GM18499 (cell line): ENCODE results near the gene GTF2A1L.
"Not testable (repeated sequence)": the region's sequence is repeated elsewhere in the genome, so short reads cannot be mapped to it uniquely, and the experiment has no call there.

Experiments
- ATAC-seq: cut with Tn5 transposase; IDR thresholded peaks from one replicate; pipeline ENCODE4 v1.9.1; 2021; ENCODE audit warnings: moderate number of reproducible peaks; ENCODE audit not compliant: insufficient read depth, unreplicated experiment

The GTF2A1L gene

GRCh38 chr2:48617618-48618017 lies at the start of gene GTF2A1L:
TSS of gene GTF2A1L (plus strand) at chr2:48617856. CDS start at chr2:48617875, 19 bp downstream.
- ATAC-seq, result no peak

DNA sequence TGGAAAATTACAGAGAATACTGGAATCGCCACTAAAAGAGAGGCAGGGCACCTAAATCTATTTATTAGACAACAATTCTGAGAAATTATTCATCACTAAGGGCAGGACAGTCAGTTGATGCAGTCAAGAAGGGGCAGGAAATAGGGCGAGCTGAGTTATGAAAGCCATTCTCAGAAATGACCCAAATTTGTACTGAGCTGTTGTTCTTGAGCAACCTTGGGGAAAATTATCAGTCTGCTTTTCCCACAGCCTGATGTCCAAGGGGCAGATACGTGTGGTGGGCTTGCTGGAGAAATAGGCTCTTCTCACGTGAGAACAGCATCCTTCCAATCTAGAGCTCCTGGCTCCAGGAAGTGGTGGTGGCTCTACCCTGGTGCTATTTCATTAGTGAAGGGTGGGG lies 49.1 kb upstream of the GTF2A1L start:
- no peak for ATAC-seq

GRCh38 chr2:48569433-48569832 lies 48.2 kb upstream of the GTF2A1L start:
- no peak for ATAC-seq

DNA sequence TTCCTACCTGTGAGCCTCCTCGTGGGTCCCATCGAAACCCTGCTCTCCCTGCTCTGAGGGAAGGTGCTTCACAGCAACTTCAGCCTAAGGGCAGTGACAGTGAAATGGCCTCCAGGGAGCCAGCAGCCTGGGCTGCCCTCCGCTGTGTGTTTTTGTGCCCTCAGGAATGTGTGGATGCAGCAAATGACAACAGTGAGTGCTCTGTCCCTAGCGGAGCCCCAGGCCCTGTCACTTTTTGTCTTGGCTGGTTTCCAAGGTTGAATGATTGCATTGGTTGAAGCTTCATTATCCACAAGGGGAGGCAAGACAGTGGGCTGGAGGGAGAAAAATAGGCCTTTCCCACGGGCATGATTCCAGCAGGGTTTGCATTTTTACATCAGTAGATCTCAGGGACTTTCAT lies 44.8 kb upstream of the GTF2A1L start:
- ATAC-seq, result no peak

- ATAC-seq, result no peak
These were observed 43.0 kb upstream of the GTF2A1L start for GRCh38 chr2:48574353-48575287.

- no peak for ATAC-seq
These were observed 39.3 kb upstream of the GTF2A1L start for GRCh38 chr2:48578313-48578712.

GRCh38 chr2:48583961-48584360 lies 33.7 kb upstream of the GTF2A1L start:
- no peak for ATAC-seq

DNA sequence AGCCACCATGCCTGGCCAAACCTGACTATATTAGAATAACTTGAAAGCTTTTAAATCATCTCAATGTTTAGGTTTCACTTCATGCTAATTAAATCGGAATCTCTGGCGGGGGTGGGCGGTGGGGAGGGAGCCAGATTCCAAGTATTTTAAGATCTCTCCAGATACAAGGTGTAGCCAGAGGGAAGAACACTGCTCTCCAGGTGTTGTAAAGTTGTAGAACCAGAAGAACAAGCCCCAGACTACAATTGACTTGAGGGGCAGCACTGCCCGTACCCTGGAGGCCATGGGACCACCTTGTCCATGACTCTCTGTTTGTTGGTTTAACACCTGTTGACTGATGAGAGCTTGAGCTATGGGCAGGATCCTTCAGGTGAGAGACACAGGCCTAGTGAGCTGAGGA lies 33.1 kb upstream of the GTF2A1L start:
- no peak for ATAC-seq

DNA sequence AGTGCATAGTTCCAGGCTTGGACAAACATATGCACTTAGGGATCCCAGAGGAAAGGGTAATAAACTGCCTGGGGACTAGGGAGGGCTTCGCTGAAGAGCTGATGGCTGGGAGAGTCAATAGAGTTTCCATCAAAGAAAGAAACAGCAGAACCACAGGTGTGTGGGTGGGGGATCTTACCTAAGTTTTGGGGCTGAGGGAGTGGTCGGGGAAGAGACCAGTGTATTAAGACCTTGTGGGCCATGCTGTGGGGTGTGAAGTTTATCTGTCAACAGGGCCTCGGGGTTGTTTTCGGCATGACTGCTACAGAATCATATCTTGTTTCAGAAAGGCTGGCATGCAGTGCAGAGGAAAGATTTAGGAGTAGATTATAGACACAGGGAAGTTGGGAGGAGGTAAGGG lies 31.2 kb upstream of the GTF2A1L start:
- no peak for ATAC-seq

- no peak for ATAC-seq
These were observed 30.1 kb upstream of the GTF2A1L start for GRCh38 chr2:48587560-48587959.

- no peak for ATAC-seq
These were observed 29.7 kb upstream of the GTF2A1L start for GRCh38 chr2:48587961-48588360.

- no peak for ATAC-seq
These were observed 28.9 kb upstream of the GTF2A1L start for GRCh38 chr2:48588745-48589144.

DNA sequence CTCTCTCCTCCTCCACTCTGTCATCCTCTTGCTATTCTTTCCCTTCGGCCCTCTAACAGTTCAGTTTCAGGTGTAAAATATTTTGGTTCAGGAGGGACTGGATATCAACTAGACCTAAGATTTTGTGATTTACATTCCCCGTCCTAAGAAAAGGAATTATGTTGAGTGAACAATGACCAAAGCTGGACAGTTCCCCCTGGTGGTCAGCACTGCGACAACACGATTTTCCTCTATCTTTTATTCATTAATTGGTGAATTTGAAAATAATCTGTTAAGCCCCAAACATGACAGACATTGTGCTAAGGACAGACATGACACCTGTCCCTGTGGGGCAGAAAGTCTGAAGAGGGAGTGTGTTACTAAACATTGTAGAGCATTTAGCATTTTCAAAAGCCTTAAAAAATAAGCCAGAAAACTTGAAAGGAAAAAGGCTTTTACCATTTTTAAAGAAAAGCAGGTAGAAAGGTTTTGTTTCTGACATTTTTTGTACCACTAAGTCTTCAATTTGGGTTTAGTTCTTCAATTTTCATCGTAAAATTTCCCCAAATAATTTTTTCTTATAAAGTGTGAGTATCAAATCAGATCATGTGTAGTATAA lies 28.4 kb upstream of the GTF2A1L start:
- no peak for ATAC-seq

GRCh38 chr2:48590017-48590416 lies 27.6 kb upstream of the GTF2A1L start:
- no peak for ATAC-seq

GRCh38 chr2:48592067-48592466 lies 25.6 kb upstream of the GTF2A1L start:
- ATAC-seq, result no peak

- not testable (repeated sequence) for ATAC-seq
These were observed 20.9 kb upstream of the GTF2A1L start for GRCh38 chr2:48596751-48597150.

DNA sequence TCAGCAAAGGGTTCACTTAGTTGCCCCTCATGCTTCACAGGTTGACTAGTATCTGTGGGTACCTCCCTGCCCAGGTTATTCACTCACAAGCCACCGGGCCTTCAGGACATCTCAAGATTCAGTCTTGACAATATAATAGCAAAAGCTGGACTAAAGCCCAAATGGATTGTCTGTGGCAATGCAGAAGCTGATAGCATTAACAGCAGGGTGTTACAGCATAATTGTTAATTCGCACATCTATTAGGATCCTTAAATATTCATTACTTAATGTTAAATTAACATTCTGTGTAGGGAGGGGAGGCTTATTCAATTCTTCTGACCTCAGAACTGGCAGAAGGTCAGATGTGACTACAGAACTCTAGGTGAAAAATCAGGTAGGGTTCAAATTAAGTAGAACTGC lies 20.2 kb upstream of the GTF2A1L start:
- ATAC-seq, result no peak

GRCh38 chr2:48600204-48600813 lies 17.3 kb upstream of the GTF2A1L start:
- no peak for ATAC-seq

GRCh38 chr2:48600917-48601316 lies 16.7 kb upstream of the GTF2A1L start:
- no peak for ATAC-seq

DNA sequence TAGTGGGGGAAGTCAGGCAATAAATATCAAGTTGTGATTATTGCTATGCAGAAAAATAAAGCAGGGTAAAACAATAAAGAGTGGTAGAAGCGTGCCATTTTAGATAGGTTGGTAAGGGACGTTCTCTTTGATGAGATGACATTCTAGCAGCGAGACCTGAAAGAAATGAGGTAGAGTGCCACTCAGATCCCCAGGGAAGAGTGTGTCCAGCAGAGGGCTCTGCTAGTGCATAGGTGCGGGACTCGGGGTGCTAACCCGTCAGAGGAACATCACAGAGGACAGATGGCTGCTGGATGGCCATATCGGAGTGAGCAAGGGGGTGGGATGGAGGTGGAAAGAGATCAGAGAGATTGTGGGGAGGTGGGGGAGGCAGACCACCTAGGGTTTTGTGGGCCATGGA lies 16.3 kb upstream of the GTF2A1L start:
- ATAC-seq, result no peak

GRCh38 chr2:48605482-48606175 lies 12.0 kb upstream of the GTF2A1L start:
- ATAC-seq, result no peak
